SK-N-MC (cell line): ENCODE data around the gene APOC3.
"Not testable (repeated sequence)": the region's sequence is repeated elsewhere in the genome, so short reads cannot be mapped to it uniquely, and the experiment has no call there.

Experiments used
- DNase-seq: peaks from one replicate; pipeline ENCODE4 v3.0.0-alpha.2; 2011; ENCODE audit warnings: low read depth, low spot score
- H3K27ac ChIP-seq: fragments of 200-600 bp; sonication (generic); 2 replicates; pipeline ENCODE4 v1.5.1; 2016; ENCODE audit warnings: mixed run types
- H3K36me3 ChIP-seq: fragments of 200-600 bp; sonication (generic); 2 replicates; pipeline ENCODE4 v1.6.1; 2017; ENCODE audit warnings: antibody characterized with exemption, low read length, mixed read lengths; ENCODE audit not compliant: insufficient read depth
- H3K4me3 ChIP-seq: fragments of 200-600 bp; sonication (generic); 2 replicates; pipeline ENCODE4 v1.5.1; 2016
- H3K9ac ChIP-seq: fragments of 200-600 bp; sonication (generic); 2 replicates; pipeline ENCODE4 v1.8.0; 2017; ENCODE audit warnings: mixed run types, mixed read lengths; ENCODE audit not compliant: insufficient read length
- H3K9me3 ChIP-seq: fragments of 200-600 bp; sonication (generic); 2 replicates; pipeline ENCODE4 v1.6.1; 2017; ENCODE audit warnings: low read depth, mild to moderate bottlenecking, antibody characterized with exemption, low read length, moderate library complexity, mixed read lengths
- EZH2 ChIP-seq: fragments of 200-600 bp; sonication (generic); IDR thresholded peaks from one replicate; pipeline ENCODE4 v1.6.1; 2017; ENCODE audit warnings: antibody characterized with exemption
- FOXP2 ChIP-seq: optimal IDR thresholded peaks from 2 replicates; pipeline ENCODE3; 2011; ENCODE audit warnings: mild to moderate bottlenecking, moderate library complexity; ENCODE audit not compliant: insufficient read depth; ENCODE audit errors: extremely low read length, control extremely low read depth
- POLR2AphosphoS5 ChIP-seq: IDR thresholded peaks from 2 replicates; pipeline ENCODE4 v1.6.1; 2012; ENCODE audit warnings: mild to moderate bottlenecking, low read depth, low read length, borderline replicate concordance

Gene APOC3

DNA sequence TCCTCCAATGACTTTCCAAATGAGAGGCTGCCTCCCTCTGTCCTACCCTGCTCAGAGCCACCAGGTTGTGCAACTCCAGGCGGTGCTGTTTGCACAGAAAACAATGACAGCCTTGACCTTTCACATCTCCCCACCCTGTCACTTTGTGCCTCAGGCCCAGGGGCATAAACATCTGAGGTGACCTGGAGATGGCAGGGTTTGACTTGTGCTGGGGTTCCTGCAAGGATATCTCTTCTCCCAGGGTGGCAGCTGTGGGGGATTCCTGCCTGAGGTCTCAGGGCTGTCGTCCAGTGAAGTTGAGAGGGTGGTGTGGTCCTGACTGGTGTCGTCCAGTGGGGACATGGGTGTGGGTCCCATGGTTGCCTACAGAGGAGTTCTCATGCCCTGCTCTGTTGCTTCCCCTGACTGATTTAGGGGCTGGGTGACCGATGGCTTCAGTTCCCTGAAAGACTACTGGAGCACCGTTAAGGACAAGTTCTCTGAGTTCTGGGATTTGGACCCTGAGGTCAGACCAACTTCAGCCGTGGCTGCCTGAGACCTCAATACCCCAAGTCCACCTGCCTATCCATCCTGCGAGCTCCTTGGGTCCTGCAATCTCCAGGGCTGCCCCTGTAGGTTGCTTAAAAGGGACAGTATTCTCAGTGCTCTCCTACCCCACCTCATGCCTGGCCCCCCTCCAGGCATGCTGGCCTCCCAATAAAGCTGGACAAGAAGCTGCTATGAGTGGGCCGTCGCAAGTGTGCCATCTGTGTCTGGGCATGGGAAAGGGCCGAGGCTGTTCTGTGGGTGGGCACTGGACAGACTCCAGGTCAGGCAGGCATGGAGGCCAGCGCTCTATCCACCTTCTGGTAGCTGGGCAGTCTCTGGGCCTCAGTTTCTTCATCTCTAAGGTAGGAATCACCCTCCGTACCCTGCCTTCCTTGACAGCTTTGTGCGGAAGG lies 2.9 kb downstream of the APOC3 start:
- no peak for DNase-seq
- TF ChIP-seq POLR2AphosphoS5 (no peak), FOXP2 (no peak), EZH2 (no peak)

DNA sequence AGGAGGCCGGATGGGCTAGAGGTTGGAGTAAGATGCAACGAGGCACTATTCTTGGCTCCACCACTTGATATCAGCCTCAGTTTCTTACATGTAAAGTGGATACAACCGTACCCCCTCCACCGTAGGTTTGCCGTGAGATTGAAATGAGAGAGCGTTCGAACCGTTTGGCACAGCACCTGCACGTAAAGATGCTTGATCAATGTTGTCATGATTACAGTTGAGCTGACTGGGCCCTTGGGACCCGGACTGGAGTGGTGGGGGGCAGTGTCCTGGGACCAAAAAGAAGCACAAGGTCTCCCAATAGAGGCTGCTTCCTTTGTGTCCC lies 3.7 kb downstream of the APOC3 start:
- Histone ChIP-seq H3K4me3 (no peak overlapping the region), H3K27ac (no peak overlapping the region), H3K36me3 (no peaks in the 10 kb centered on the region), H3K9me3 (no peaks in the 10 kb centered on the region), H3K9ac (no peak overlapping the region)
- DNase-seq, result no peak
- no peak for TF ChIP-seq POLR2AphosphoS5
- no peak for TF ChIP-seq EZH2
- TF ChIP-seq FOXP2, result no peak

More for the DNA sequence above, 2.9 kb downstream of the APOC3 start:
- Histone ChIP-seq H3K4me3 (no peak overlapping the region), H3K9ac (no peak overlapping the region), H3K9me3 (no peaks in the 10 kb centered on the region), H3K27ac (no peak overlapping the region), H3K36me3 (no peaks in the 10 kb centered on the region)

DNA sequence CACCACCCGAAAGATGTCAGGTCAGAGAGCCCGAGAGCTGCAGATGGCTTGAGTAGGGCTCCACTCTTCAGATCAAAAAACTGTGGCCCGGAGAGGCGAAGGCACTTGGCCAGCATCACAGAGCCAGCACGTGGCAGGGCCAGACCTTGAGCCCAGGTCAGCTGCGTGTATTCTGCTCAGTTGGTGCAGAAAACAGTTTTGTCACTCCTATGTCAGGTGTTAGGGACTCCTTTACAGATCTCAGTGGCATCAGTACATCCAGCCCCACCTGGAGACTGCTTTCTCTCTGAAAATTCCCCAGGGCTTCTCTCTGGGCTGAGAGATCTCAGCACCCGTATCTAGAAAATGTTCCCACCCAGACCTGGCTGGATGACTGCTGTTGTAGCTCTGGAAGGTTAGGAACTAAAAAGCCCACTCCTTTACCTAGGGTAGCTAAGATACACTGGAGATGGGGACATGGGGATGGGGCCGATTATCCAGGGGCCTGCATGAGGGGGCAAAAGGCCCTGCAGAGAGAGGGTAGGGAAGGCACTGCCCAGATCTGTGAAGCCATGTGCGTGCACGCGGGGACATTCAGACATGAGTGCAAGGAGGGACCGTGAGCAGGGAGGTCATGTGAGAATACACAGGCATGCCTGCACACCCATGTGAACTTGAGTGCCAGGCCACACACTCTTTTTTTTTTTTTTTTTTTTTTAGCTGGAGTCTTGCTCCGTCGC lies 4.3 kb downstream of the APOC3 start:
- H3K4me3 ChIP-seq, result no peak overlapping the region
- DNase-seq, result no peak
- TF ChIP-seq POLR2AphosphoS5, result no peak
- no peak for TF ChIP-seq FOXP2
- no peak for TF ChIP-seq EZH2
- no peaks in the 10 kb centered on the region for H3K36me3 ChIP-seq
- no peaks in the 10 kb centered on the region for H3K9me3 ChIP-seq
- H3K9ac ChIP-seq, result no peak overlapping the region
- no peak overlapping the region for H3K27ac ChIP-seq

DNA sequence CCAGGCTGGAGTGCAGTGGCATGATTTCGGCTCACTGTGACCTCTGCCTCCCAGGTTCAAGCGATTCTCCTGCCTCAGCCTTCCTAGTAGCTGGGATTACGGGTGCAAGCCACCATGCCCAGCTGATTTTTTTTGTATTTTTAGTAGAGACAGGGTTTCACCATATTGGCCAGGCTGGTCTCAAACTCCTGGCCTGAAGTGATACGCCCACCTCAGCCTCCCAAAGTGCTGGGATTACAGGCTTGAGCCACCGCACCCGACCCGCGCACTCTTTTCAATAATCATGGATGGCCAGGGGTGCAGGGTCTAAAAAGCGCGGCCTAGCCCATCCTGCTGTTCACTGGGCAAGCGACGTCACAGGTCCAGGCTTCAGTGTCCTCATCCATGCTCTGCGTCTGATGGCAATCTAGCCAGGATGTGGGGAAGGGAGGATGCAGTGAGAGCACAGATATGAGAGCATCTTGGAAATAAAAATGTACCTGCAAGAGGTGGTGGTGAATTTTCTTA lies 4.9 kb downstream of the APOC3 start:
- H3K4me3 ChIP-seq, H3K36me3 ChIP-seq, H3K27ac ChIP-seq, H3K9ac ChIP-seq, DNase-seq, H3K9me3 ChIP-seq: not testable (repeated sequence)

DNA sequence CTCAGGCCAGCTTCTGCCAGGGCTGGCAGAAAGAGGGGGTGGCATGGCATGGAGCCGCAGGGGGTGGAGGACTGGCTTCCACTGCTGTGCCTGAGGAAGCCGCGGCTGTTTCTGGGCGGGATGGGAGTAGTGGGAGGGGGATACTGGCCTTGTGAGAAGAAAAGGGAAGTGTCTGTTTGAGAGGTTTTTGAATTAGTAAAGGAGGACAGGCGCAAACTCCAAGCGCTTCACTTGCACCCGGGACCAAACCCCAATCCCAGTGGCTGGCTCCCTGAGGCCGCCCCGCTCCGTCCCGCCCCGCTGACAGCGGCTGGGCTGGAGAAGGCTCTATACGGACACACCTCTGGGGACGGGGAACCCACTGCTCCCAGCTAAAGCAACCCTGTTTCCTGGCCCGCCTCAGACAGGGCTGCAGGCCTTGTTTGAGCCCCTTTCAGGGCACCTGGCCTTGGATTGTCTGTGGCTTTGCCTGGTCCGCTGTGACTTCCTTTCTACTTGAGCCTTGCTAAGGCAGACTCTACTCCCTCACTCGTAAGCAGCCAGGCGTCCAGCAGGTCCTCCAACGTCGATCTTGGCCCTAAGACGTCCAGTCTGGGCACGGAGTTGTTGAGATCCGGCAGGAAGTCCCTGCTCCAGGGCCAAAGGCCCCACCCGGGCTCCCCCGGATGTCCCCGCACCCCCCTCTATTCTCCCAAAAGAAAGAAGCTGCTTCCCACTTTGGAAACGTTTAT lies 5.5 kb downstream of the APOC3 start:
- H3K4me3 ChIP-seq, result peak overlapping the region; percentile 82
- DNase-seq, result no peak
- H3K27ac ChIP-seq, result no peak overlapping the region

DNA sequence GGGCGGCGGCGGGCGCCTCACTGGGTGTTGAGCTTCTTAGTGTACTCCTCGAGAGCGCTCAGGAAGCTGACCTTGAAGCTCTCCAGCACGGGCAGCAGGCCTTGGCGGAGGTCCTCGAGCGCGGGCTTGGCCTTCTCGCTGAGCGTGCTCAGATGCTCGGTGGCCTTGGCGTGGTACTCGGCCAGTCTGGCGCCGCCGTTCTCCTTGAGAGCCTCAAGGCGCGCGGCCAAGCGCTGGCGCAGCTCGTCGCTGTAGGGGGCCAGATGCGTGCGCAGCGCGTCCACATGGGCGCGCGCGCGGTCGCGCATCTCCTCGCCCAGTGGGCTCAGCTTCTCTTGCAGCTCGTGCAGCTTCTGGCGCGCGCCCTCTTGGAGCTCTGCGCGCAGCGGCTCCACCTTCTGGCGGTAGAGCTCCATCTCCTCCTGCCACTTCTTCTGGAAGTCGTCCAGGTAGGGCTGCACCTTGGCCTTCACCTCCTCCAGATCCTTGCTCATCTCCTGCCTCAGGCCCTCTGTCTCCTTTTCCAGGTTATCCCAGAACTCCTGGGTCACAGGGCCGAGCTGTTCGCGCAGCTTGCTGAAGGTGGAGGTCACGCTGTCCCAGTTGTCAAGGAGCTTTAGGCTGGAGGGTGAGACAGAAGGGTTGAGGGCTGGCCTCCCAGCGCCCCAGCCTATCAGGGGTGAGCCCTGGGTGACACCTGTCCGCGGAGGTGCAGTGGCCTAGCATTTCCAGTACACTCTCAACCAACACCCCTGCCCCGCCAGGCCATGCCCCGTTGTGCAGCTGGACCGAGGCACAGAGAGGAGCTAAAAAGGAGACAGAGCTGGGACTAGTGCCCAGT lies 6.3 kb downstream of the APOC3 start:
- TF ChIP-seq POLR2AphosphoS5 (peak; percentile 66; the same call in 1 of the 2 replicates), EZH2 (no peak), FOXP2 (peak; percentile 22)
- Histone ChIP-seq H3K4me3 (peak overlapping the region; percentile 82), H3K36me3 (no peaks in the 10 kb centered on the region), H3K9ac (peak overlapping the region; percentile 68), H3K9me3 (no peaks in the 10 kb centered on the region), H3K27ac (no peak overlapping the region)
- peak; percentile 42 for DNase-seq

More for the DNA sequence above, 5.5 kb downstream of the APOC3 start:
- Histone ChIP-seq H3K9ac (peak overlapping the region; percentile 68), H3K9me3 (no peaks in the 10 kb centered on the region), H3K36me3 (no peaks in the 10 kb centered on the region)
- TF ChIP-seq EZH2 (no peak), FOXP2 (no peak), POLR2AphosphoS5 (no peak)

DNA sequence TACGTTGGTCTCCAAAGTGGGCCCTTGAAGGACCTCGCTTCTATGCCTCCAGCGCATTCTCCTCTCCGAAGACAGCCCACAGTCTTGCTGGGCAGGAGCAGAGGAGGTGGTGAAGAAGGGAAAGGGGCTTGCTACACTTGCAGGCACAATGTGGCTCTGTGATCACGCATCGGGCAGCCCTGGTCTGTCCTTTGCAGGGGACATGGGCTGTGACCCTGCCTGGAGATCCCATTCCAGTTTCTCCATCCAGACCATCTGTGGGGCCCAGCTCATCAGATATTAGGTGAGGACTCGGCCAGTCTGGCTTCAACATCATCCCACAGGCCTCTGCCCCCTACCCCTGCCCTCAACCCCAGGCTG lies 6.9 kb downstream of the APOC3 start:
- no peak overlapping the region for H3K27ac ChIP-seq
- no peak overlapping the region for H3K4me3 ChIP-seq
- no peaks in the 10 kb centered on the region for H3K9me3 ChIP-seq
- no peaks in the 10 kb centered on the region for H3K36me3 ChIP-seq
- no peak for DNase-seq
- H3K9ac ChIP-seq, result no peak overlapping the region
- TF ChIP-seq FOXP2 (no peak), EZH2 (no peak), POLR2AphosphoS5 (no peak)
